BJ (cell line): ENCODE results near the gene MVK. TPM values are rescaled to one million over a fixed set of nuclear protein-coding genes. Genes with fewer than 3 reads are reported as not detected.

Experiments
- CTCF ChIA-PET: fragments of 350-600 bp; formaldehyde crosslinking; extraction: SDS; loops from one replicate; lab custom pipeline; 2021; ENCODE audit warnings: antibody characterized with exemption, inconsistent platforms; lab: Yijun Ruan, JAX
- POLR2A ChIA-PET: fragments of 300-600 bp; sonication (Branson Sonifier 250); formaldehyde crosslinking; extraction: SDS; loops from one replicate; lab custom pipeline; 2021; ENCODE audit warnings: antibody characterized with exemption; lab: Charles Lee
- DNase-seq: peaks from one replicate; pipeline ENCODE4 v3.0.0-alpha.2; 2011; ENCODE audit warnings: low read depth
- H3K27me3 ChIP-seq: 2 replicates; pipeline ENCODE4 v1.6.0; 2011; ENCODE audit warnings: low read length; ENCODE audit not compliant: control insufficient read depth, insufficient read depth
- H3K36me3 ChIP-seq: 2 replicates; pipeline ENCODE4 v1.5.1; 2011; ENCODE audit warnings: low read length; ENCODE audit not compliant: control insufficient read depth, insufficient read depth
- H3K4me3 ChIP-seq: 2 replicates; pipeline ENCODE4 v1.5.1; 2011; ENCODE audit warnings: low read depth, mild to moderate bottlenecking, control low read depth, low read length
- CTCF ChIP-seq: IDR thresholded peaks from 2 replicates; pipeline ENCODE4 v1.5.1; 2011; ENCODE audit warnings: low read depth, mild to moderate bottlenecking, control low read depth, inconsistent platforms, low read length, moderate library complexity; ENCODE audit not compliant: insufficient read depth
- polyA plus RNA-seq: library from polyadenylated mRNA; depleted of rRNA; stranded (reverse); fragments of >200 nt; gene quantifications from 2 replicates; pipeline ENCODE4 v1.2.3, GENCODE V29; 2011

The MVK gene
- polyA plus RNA-seq, 1 experiment = 7.5 TPM

- Histone ChIP-seq H3K27me3 (no peaks in the 10 kb centered on the region), H3K36me3 (peaks cover 10% of the 10 kb centered on the region), H3K4me3 (no peak overlapping the region)
- no peak for TF ChIP-seq CTCF
- CTCF ChIA-PET = no interaction called here
- POLR2A ChIA-PET = no interaction called here
- DNase-seq = no peak
Observed at GRCh38 chr12:109535231-109535862, 38.2 kb upstream of the MVK start.

- POLR2A ChIA-PET = no interaction called here
- Histone ChIP-seq H3K4me3 (no peak overlapping the region), H3K36me3 (peaks cover 8% of the 10 kb centered on the region), H3K27me3 (no peaks in the 10 kb centered on the region)
- no peak for TF ChIP-seq CTCF
- DNase-seq = no peak
- CTCF ChIA-PET = no interaction called here
Observed at GRCh38 chr12:109535863-109536250, 37.7 kb upstream of the MVK start.

GRCh38 chr12:109537136-109537535, 36.5 kb upstream of the MVK start:
- Histone ChIP-seq H3K4me3 (no peak overlapping the region), H3K36me3 (peaks cover 8% of the 10 kb centered on the region), H3K27me3 (no peaks in the 10 kb centered on the region)
- ChIA-PET CTCF (no interaction called here), POLR2A (no interaction called here)
- no peak for DNase-seq
- TF ChIP-seq CTCF = no peak

- no peak for TF ChIP-seq CTCF
- DNase-seq = no peak
- Histone ChIP-seq H3K4me3 (no peak overlapping the region), H3K27me3 (no peaks in the 10 kb centered on the region), H3K36me3 (peaks cover 6% of the 10 kb centered on the region)
- ChIA-PET CTCF (interaction anchor here (0.7 kb wide), 1 partner anchor 19 kb away, joined by 3 read pairs; no protein-coding TSS in a partner anchor), POLR2A (no interaction called here)
Observed at GRCh38 chr12:109538191-109538863, 35.3 kb upstream of the MVK start.

DNA sequence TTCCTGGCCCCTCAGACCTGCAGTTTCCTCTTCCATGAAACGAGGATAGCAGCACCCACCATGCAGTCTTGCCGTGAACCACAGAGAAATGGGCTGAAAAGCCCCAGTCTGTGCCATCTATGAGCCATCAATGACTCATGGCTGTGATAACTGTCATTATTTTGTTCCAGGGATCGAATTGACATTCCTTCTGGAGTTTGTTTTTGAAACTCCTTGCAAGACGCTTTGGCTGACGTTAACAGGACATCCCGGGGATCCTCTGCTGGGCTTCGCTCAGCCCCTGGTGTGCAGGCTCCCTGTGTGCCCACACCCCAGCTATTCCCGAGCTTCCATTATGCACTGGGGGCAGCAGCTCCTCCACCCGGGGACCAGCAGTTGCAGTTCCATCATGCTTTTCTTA, 34.1 kb upstream of the MVK start:
- ChIA-PET CTCF (no interaction called here), POLR2A (no interaction called here)
- DNase-seq = no peak
- no peak for TF ChIP-seq CTCF
- H3K4me3 ChIP-seq = no peak overlapping the region
- peaks cover 1% of the 10 kb centered on the region for H3K36me3 ChIP-seq
- H3K27me3 ChIP-seq = no peaks in the 10 kb centered on the region
